GM19467 (cell line): ENCODE results near the gene AGAP1.
"Not testable (repeated sequence)": the region's sequence is repeated elsewhere in the genome, so short reads cannot be mapped to it uniquely, and the experiment has no call there.

Experiments used
- ATAC-seq: cut with Tn5 transposase; IDR thresholded peaks from one replicate; pipeline ENCODE4 v1.9.1; 2021; ENCODE audit warnings: mild to moderate bottlenecking, moderate library complexity; ENCODE audit not compliant: unreplicated experiment

The AGAP1 gene

GRCh38 chr2:236073246-236073645 is 579.4 kb downstream of the AGAP1 start:
- no peak for ATAC-seq

- no peak for ATAC-seq
These were observed 580.2 kb downstream of the AGAP1 start for GRCh38 chr2:236073867-236074655.

GRCh38 chr2:236075802-236076201 is 582.0 kb downstream of the AGAP1 start:
- no peak for ATAC-seq

GRCh38 chr2:236078297-236079255 is 584.7 kb downstream of the AGAP1 start:
- ATAC-seq: no peak

- ATAC-seq: no peak
These were observed 586.6 kb downstream of the AGAP1 start for GRCh38 chr2:236080412-236080811.

GRCh38 chr2:236081171-236081570 is 587.3 kb downstream of the AGAP1 start:
- ATAC-seq: no peak

GRCh38 chr2:236082061-236082460 is 588.2 kb downstream of the AGAP1 start:
- no peak for ATAC-seq

GRCh38 chr2:236083934-236084333 is 590.1 kb downstream of the AGAP1 start:
- no peak for ATAC-seq

GRCh38 chr2:236085211-236085610 is 591.4 kb downstream of the AGAP1 start:
- ATAC-seq: no peak

- ATAC-seq: no peak
These were observed 591.8 kb downstream of the AGAP1 start for GRCh38 chr2:236085647-236086046.

- no peak for ATAC-seq
These were observed 592.6 kb downstream of the AGAP1 start for GRCh38 chr2:236086403-236086970.

- ATAC-seq: no peak
These were observed 593.2 kb downstream of the AGAP1 start for GRCh38 chr2:236086971-236087465.

- ATAC-seq: no peak
These were observed 594.7 kb downstream of the AGAP1 start for GRCh38 chr2:236088368-236089057.

- no peak for ATAC-seq
These were observed 595.6 kb downstream of the AGAP1 start for GRCh38 chr2:236089271-236090026.

GRCh38 chr2:236090027-236090382 is 596.2 kb downstream of the AGAP1 start:
- no peak for ATAC-seq

- ATAC-seq: not testable (repeated sequence)
These were observed 597.0 kb downstream of the AGAP1 start for GRCh38 chr2:236090826-236091225.

GRCh38 chr2:236092714-236093113 is 598.9 kb downstream of the AGAP1 start:
- no peak for ATAC-seq

- no peak for ATAC-seq
These were observed 599.3 kb downstream of the AGAP1 start for GRCh38 chr2:236093134-236093533.

- ATAC-seq: no peak
These were observed 601.7 kb downstream of the AGAP1 start for GRCh38 chr2:236095504-236095903.

- no peak for ATAC-seq
These were observed 607.6 kb downstream of the AGAP1 start for GRCh38 chr2:236101311-236101950.
